ACC112 (cell line): Measurements from ENCODE around the gene PRSS38.

ENCODE experiments used
- H2AFZ ChIP-seq: fragments of 200-600 bp; sonication (generic); one replicate; pipeline ENCODE4 v1.6.0; 2017; ENCODE audit warnings: antibody characterized with exemption, low read length; ENCODE audit not compliant: unreplicated experiment
- H3K27ac ChIP-seq: fragments of 200-600 bp; sonication (generic); 2 replicates; pipeline ENCODE4 v1.5.1; 2014; ENCODE audit warnings: low read depth, mild to moderate bottlenecking, antibody characterized with exemption, low read length, moderate library complexity
- H3K27me3 ChIP-seq: fragments of 200-600 bp; sonication (generic); 2 replicates; pipeline ENCODE4 v1.6.1; 2014; ENCODE audit warnings: mild to moderate bottlenecking, antibody characterized with exemption, low read length, moderate library complexity, mixed read lengths; ENCODE audit not compliant: insufficient read depth
- H3K36me3 ChIP-seq: fragments of 200-600 bp; sonication (generic); 2 replicates; pipeline ENCODE4 v1.6.1; 2016; ENCODE audit warnings: mild to moderate bottlenecking, antibody characterized with exemption, low read length, moderate library complexity, mixed read lengths; ENCODE audit not compliant: insufficient read depth
- H3K4me1 ChIP-seq: fragments of 200-600 bp; sonication (generic); one replicate; pipeline ENCODE4 v1.6.1; 2016; ENCODE audit warnings: low read length, mixed read lengths; ENCODE audit not compliant: insufficient read depth, unreplicated experiment, control insufficient read depth
- H3K4me3 ChIP-seq: fragments of 200-600 bp; sonication (generic); 2 replicates; pipeline ENCODE4 v1.5.1; 2014; ENCODE audit warnings: mild to moderate bottlenecking, low read depth, low read length
- H3K79me2 ChIP-seq: fragments of 200-600 bp; sonication (generic); one replicate; pipeline ENCODE4 v1.6.0; 2016; ENCODE audit warnings: low read length; ENCODE audit not compliant: control insufficient read depth, unreplicated experiment, insufficient read depth

PRSS38 gene

DNA sequence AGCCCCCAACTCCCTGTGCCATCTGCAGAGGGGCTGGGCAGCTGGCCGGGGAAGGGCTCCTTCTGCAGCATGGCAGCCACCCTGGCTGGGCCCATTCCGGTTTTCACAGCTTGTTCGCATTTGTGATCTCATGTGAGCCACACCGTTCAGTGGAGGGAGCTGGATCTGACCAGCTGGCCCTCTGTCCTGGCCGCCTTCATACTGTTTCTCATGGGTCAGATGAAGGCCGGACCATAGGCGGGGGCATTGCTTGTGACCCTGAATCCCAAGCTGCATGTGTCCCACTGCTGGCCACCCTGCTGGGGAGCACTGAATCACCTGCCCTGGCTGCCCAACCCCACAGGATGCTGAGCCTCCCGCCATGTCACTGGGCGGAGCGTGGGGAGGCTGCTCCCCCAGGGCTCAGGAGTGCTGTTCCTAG lies 36.4 kb upstream of the PRSS38 start:
- Histone ChIP-seq H3K4me1 (peaks cover 15% of the 10 kb centered on the region), H3K4me3 (no peak overlapping the region), H3K27ac (no peak overlapping the region), H3K36me3 (no peaks in the 10 kb centered on the region), H3K27me3 (no peaks in the 10 kb centered on the region), H2AFZ (no peak overlapping the region), H3K79me2 (no peaks in the 10 kb centered on the region)

DNA sequence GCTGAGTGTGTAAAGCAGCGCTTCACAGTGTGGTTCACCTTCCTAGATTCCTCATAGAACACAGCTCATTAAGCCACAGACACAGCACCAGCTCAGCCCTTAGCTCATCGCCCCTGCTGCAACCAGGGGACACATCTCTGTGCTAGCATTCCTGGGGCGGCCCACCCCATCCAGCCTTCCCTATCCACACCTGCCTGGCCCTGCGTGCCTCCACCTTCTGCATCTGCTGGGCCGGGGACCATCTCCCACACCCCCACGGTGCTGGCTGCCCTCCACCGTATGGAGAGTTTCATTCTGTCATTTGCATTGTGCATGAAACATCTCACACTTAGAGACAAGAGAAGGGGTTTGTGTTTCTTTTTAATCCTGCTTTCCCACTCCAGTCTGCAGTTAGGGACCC lies 35.8 kb upstream of the PRSS38 start:
- Histone ChIP-seq H3K27me3 (no peaks in the 10 kb centered on the region), H3K4me1 (peaks cover 15% of the 10 kb centered on the region), H3K27ac (no peak overlapping the region), H3K79me2 (no peaks in the 10 kb centered on the region), H2AFZ (no peak overlapping the region), H3K4me3 (no peak overlapping the region), H3K36me3 (no peaks in the 10 kb centered on the region)

DNA sequence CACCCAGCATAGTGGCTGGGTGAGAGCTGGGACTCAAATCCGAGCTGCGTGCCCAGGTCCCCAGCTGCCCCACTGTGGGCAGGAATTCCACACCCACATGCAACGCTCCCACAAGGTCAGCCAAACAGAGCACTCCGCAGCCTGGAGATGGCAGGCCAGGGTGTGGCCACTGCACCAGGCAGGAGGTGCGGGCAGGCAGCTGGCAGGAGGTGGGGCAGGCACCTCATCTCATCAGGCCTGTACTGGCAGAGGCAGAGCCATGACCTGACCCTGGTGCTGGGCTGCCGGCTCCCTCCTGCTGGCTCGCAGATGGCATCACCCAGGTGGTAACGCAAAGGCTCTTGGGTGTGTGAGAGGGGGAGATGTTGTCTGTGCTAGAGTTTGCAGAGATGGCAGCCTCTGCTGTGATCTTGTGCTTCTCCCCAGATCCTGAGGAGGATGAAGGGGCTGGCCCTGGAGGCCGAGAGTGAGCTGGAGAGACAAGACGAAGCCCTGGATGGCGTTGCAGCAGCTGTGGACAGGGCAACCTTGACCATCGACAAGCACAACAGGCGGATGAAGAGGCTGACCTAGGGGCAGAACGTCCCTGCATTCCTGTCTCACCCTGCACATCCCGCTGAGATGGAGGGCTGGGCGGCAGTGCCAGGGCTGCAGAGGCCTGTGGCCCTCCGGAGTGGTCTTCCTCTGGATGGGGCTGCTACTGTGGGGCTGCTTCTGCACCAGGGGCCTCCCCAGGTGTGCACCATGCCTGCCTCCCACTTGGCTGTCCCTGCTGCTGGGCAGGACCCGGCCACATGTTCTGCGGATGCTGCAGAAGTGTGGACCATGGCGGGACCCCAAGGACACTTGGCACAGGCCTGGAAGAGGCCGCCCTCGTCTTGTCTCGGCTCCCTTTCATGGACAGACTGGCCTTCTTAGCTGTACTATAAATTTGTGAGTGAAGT lies 35.1 kb upstream of the PRSS38 start:
- peaks cover 15% of the 10 kb centered on the region for H3K4me1 ChIP-seq
- no peak overlapping the region for H2AFZ ChIP-seq
- no peaks in the 10 kb centered on the region for H3K27me3 ChIP-seq
- no peak overlapping the region for H3K27ac ChIP-seq
- H3K36me3 ChIP-seq = no peaks in the 10 kb centered on the region
- no peak overlapping the region for H3K4me3 ChIP-seq
- no peaks in the 10 kb centered on the region for H3K79me2 ChIP-seq

DNA sequence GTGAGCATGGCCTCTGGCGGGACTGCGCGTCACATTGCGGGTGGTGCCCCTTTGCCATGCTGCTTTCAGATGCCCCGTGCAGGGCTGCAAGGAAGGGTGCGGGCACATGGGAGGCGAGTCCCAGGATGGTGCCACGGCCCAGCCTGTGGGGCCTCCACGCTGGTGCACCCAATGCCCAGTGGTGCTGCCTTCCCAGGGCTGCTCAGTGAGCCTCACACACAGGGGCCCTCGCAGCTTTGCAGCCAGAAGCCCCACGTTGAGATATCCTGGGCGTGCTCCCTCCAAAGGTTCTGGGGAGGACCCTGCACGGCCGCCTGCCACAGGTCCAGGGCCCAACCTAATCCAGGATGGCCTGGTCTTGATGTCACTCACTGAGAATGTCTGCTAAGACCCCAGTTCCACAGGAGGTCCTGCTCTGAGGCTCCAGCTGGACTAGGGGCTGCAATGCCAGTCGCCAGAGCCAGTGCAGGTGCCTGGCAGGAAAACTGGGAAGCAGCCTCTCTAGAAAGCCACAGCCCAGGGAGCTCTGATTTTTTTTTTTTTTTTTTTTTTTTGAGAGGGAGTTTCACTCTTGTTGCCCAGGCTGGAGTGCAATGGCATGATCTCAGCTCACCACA lies 34.1 kb upstream of the PRSS38 start:
- H3K27me3 ChIP-seq = peaks cover 7% of the 10 kb centered on the region
- no peak overlapping the region for H3K4me3 ChIP-seq
- no peaks in the 10 kb centered on the region for H3K36me3 ChIP-seq
- H3K79me2 ChIP-seq = no peaks in the 10 kb centered on the region
- no peak overlapping the region for H3K27ac ChIP-seq
- peaks cover 11% of the 10 kb centered on the region for H3K4me1 ChIP-seq
- no peak overlapping the region for H2AFZ ChIP-seq

DNA sequence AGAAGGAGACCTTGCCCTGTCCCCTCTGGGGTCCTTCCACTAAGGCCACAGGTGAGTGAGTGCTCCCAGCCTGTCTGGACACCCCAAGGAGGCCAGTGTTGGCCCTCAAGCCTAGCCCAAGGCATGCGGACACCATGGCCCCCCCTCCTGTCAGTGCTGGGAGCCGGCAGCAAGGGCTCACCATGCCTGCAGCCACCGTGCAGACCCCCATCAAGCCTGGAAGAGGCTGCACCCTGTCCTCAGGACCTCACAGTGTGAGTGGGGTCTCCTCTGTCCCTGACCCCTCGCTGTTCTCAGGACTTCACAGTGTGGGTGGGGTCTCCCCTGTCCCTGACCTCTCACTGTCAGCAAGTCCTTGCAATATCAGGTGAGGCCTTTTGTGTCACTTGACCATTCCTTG lies 33.2 kb upstream of the PRSS38 start:
- Histone ChIP-seq H3K27me3 (peaks cover 15% of the 10 kb centered on the region), H3K4me1 (peaks cover 11% of the 10 kb centered on the region), H3K27ac (no peak overlapping the region), H3K4me3 (no peak overlapping the region), H3K36me3 (no peaks in the 10 kb centered on the region), H3K79me2 (no peaks in the 10 kb centered on the region), H2AFZ (no peak overlapping the region)

DNA sequence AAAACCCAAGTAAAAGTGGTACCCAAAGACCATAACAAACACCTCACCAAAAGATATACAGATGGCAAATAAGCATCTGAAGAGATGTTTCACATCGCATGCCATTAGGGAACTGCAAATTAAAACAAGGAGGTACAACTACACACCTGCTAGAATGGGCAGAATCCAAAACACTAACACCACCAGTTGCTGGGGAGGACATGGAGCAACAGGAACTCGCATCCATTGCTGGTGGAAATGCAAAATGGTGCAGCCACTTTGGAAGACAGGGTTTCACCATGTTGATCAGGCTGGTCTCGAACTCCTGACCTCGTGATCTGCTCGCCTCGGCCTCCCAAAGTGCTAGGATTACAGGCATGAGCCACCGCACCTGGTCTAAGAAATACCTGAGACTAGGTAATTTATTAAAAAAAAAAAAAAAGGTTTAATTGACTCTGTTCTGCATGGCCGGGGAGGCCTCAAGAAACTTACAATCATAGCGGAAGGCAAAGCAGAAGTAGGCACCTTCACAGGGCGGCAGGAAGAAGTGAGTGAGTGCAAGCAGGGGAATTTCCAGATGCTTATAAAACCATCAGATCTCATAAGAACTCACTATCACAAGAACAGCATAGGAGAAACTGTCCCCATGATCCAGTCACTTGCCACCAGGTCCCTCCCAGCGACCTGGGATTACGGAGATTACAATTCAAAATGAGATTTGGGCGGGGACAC lies 30.2 kb upstream of the PRSS38 start:
- H2AFZ ChIP-seq = no peak overlapping the region
- H3K27ac ChIP-seq = no peak overlapping the region
- peaks cover 21% of the 10 kb centered on the region for H3K27me3 ChIP-seq
- no peaks in the 10 kb centered on the region for H3K36me3 ChIP-seq
- no peaks in the 10 kb centered on the region for H3K79me2 ChIP-seq
- H3K4me1 ChIP-seq = no peaks in the 10 kb centered on the region
- no peak overlapping the region for H3K4me3 ChIP-seq

DNA sequence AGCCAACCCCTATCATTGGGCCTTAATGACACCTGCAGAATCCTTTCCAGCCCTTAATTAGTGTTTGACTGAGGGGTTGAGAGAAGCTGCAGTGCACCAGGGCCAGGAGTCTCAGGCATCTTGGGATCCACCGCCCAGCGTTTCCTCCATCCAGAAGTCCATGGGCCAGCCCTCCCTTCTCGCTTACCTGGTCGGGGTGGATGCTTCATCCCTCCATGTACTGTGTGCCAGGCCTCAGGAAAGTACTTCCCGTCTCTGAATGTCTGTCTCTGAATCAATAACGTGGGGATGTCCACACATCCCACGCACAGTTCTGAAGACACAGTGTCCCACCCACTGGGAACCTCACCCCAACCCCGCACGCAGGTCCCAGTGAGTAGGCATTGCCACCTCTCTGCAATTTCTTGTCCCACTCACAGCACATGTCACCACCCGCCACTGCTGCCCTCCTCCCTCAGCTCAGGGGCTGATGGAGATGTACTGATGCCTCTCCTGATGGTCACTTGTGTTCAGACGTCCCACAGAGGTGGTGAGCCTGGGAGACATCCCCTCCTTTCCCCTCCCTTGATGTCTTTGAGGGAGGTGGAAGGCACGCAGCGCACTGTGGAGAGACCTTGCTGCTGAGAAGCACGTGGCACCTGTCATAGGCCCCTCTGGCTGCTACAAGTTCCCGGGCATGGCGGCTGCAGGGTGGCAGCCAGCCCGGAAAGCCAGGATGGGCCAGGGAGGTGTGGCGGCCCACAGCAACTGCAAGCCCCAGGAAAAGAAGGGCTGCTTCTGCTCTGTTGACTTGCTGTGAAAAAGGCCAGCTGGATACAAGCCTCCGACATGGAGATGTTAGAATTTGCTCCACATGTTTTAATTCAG lies 29.4 kb upstream of the PRSS38 start:
- H3K4me1 ChIP-seq = no peaks in the 10 kb centered on the region
- no peak overlapping the region for H3K27ac ChIP-seq
- no peak overlapping the region for H3K4me3 ChIP-seq
- H3K36me3 ChIP-seq = no peaks in the 10 kb centered on the region
- H3K79me2 ChIP-seq = no peaks in the 10 kb centered on the region
- peaks cover 21% of the 10 kb centered on the region for H3K27me3 ChIP-seq
- no peak overlapping the region for H2AFZ ChIP-seq

DNA sequence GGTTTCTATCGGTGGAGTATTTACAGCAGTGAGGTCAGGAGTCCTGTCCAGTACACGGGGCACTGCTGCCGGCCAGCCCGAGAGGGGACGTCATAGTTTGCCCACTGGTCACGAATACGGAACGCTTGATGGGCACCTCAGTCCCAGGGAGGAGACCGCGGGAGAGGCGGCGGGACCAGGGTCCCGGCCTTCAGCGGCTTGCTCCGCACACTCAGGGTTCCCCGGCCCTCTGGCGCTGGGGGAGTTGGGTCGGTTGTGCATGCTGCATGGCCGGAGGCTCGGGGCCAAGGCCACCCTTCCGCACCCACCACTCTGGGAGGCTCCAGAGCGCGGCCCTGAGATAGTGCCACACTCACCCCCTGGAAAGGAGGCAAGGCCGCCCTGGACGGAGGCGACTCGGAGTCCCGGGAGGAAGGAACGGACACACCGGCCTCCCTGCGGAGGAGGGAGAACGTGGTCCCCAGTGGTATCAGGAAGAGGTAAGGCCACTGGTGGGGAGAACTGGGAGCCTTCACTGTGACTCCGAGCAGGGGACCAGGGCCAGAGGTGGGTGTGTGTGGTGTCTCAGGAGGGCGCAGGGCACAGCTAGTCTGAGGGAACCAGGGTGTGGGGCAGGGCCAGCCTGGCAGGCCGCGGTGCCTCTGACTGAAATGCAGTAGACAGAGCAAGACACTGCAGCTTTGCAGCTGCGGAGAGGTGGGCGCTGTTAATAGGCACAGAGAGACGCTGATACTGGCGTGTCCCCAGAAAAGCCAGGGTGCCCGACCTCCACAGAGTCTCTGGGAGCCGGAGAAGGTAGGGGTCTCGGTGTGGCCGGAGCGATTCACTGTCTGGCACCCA lies 28.6 kb upstream of the PRSS38 start:
- Histone ChIP-seq H2AFZ (peak overlapping the region; percentile 88), H3K36me3 (no peaks in the 10 kb centered on the region), H3K27ac (no peak overlapping the region), H3K79me2 (no peaks in the 10 kb centered on the region), H3K4me3 (peak overlapping the region; percentile 82), H3K4me1 (no peaks in the 10 kb centered on the region), H3K27me3 (peaks cover 21% of the 10 kb centered on the region)

DNA sequence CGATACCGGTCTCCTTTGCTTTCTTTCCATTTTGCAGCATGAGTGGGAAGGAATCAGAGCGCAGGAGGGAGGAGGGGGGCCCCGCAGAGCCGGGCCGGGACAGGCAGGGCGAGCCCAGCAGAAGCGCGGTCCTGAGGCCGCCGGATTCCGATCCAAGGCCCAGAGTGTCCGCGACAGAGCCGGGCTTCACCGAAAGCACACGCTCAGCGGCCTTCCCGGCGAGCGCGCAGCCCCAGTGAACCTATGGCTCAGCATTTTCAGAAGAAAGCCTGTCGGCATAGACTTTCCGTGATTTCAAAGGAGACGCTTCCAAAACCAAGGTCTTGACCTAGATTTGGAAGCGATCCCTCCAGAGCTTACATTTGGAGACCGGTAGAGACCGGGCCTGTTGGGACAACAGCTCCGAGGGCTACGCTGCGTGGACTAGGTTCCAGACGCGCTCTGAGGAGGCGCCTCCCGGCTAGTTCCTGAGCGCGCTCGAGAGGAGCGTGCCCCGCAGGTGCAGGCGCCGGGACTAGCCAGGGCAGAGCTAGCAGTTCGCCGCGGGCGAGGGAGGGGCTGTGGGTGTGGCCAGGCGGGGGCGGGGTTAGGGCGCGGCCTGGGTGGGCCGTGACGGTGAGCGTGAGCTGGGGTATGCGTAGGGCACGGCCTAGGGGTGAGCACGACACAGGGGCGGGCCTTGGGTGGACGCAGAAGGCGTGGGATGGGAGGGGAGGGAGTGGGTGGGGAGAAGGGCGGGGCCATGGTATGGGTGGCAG lies 27.8 kb upstream of the PRSS38 start:
- peaks cover 21% of the 10 kb centered on the region for H3K27me3 ChIP-seq
- H3K4me3 ChIP-seq = peak overlapping the region; percentile 82
- no peak overlapping the region for H3K27ac ChIP-seq
- no peaks in the 10 kb centered on the region for H3K4me1 ChIP-seq
- peak overlapping the region; percentile 88 for H2AFZ ChIP-seq
- no peaks in the 10 kb centered on the region for H3K79me2 ChIP-seq
- no peaks in the 10 kb centered on the region for H3K36me3 ChIP-seq
